CD14-positive monocyte (primary cell): ENCODE results near the gene ABCG1. TPM values are rescaled to one million over a fixed set of nuclear protein-coding genes. Genes with fewer than 3 reads are reported as not detected.

Experiments used
- DNase-seq, 3 donors: peaks; one replicate each; pipeline ENCODE4 v3.0.0-alpha.2; 2011 to 2022
- H2AFZ ChIP-seq: 2 replicates; pipeline ENCODE4 v1.6.0; 2012; ENCODE audit warnings: mild to moderate bottlenecking, low read depth, low read length, inconsistent platforms; ENCODE audit not compliant: insufficient read depth, poor library complexity, severe bottlenecking
- H3K27ac ChIP-seq, 2 donors: 1 replicate in 1 of 2; 2 replicates in 1 of 2; pipeline ENCODE4 v1.5.1; 2012 to 2013; ENCODE audit warnings: low read length in 2 of 2, control low read depth in 1 of 2, inconsistent platforms in 1 of 2, low read depth in 1 of 2, mild to moderate bottlenecking in 1 of 2
- H3K27me3 ChIP-seq, 2 donors: one replicate each; pipeline versions ENCODE4 v1.6.0 to v1.6.1; 2011 to 2013; ENCODE audit warnings: low read length in 2 of 2; ENCODE audit not compliant: control insufficient read depth in 2 of 2, insufficient read depth in 2 of 2
- H3K36me3 ChIP-seq, 2 donors: replicated peaks in 1 of 2; 1 replicate in 1 of 2; 2 replicates in 1 of 2; pipeline versions ENCODE4 v1.5.1 to v1.6.1; 2012 to 2013; ENCODE audit warnings: low read length in 2 of 2, control low read depth in 1 of 2, inconsistent platforms in 1 of 2, mild to moderate bottlenecking in 1 of 2; ENCODE audit not compliant: insufficient read depth in 2 of 2, control insufficient read depth in 1 of 2
- H3K4me1 ChIP-seq, 2 donors: 1 replicate in 1 of 2; 2 replicates in 1 of 2; pipeline versions ENCODE4 v1.5.1 to v1.6.1; 2012 to 2013; ENCODE audit warnings: low read length in 2 of 2, control low read depth in 1 of 2, inconsistent platforms in 1 of 2, mild to moderate bottlenecking in 1 of 2, moderate library complexity in 1 of 2; ENCODE audit not compliant: insufficient read depth in 2 of 2, control insufficient read depth in 1 of 2
- H3K4me2 ChIP-seq: replicated peaks from 2 replicates; pipeline ENCODE3; 2012; ENCODE audit warnings: low read length, moderate library complexity, mild to moderate bottlenecking; ENCODE audit not compliant: poor library complexity, severe bottlenecking; ENCODE audit errors: extremely low read depth
- H3K4me3 ChIP-seq, 3 experiments: fragments of 200-600 bp in 1 of 3; sonication (generic) in 1 of 3; replicated peaks in 1 of 3; 1 replicate in 2 of 3; 2 replicates in 1 of 3; pipeline ENCODE4 v1.5.1; 2011 to 2013; ENCODE audit warnings: low read length in 3 of 3, mild to moderate bottlenecking in 3 of 3, control low read depth in 2 of 3, low read depth in 2 of 3, inconsistent platforms in 1 of 3, moderate library complexity in 1 of 3
- H3K79me2 ChIP-seq: 2 replicates; pipeline ENCODE4 v1.6.0; 2012; ENCODE audit warnings: mild to moderate bottlenecking, control low read depth, inconsistent platforms, low read length, moderate library complexity; ENCODE audit not compliant: insufficient read depth
- H3K9ac ChIP-seq: 2 replicates; pipeline ENCODE4 v1.6.0; 2017; ENCODE audit warnings: low read length, mild to moderate bottlenecking; ENCODE audit not compliant: insufficient read depth, poor library complexity, severe bottlenecking
- H3K9me3 ChIP-seq, 2 donors: replicated peaks in 1 of 2; 1 replicate in 1 of 2; 2 replicates in 1 of 2; pipeline versions ENCODE4 v1.5.1 to v1.6.1; 2012 to 2013; ENCODE audit warnings: low read length in 2 of 2, control low read depth in 1 of 2; ENCODE audit not compliant: control insufficient read depth in 1 of 2, insufficient read depth in 1 of 2
- H4K20me1 ChIP-seq: 2 replicates; pipeline ENCODE4 v1.6.0; 2012; ENCODE audit warnings: mild to moderate bottlenecking, low read length, control low read depth, moderate library complexity; ENCODE audit not compliant: insufficient read depth
- H3K27ac Mint-ChIP-seq, 7 donors: one replicate each; pipeline ENCODE4 v1.8.0; 2020; ENCODE audit warnings: mild to moderate bottlenecking in 7 of 7, mixed read lengths in 7 of 7, moderate library complexity in 6 of 7, inconsistent platforms in 2 of 7
- H3K27me3 Mint-ChIP-seq, 3 donors: one replicate each; pipeline ENCODE4 v1.8.0; 2021 to 2022; ENCODE audit warnings: low read depth in 3 of 3, mild to moderate bottlenecking in 3 of 3, mixed read lengths in 3 of 3, moderate library complexity in 3 of 3, inconsistent platforms in 1 of 3
- H3K36me3 Mint-ChIP-seq, 2 donors: one replicate each; pipeline ENCODE4 v1.8.0; 2020; ENCODE audit warnings: mixed read lengths in 2 of 2, inconsistent platforms in 1 of 2, mild to moderate bottlenecking in 1 of 2
- H3K4me1 Mint-ChIP-seq: one replicate; pipeline ENCODE4 v1.8.0; 2020; ENCODE audit warnings: mild to moderate bottlenecking, mixed read lengths
- H3K4me3 Mint-ChIP-seq, 2 donors: one replicate each; pipeline ENCODE4 v1.8.0; 2020; ENCODE audit warnings: mild to moderate bottlenecking in 2 of 2, mixed read lengths in 2 of 2, moderate library complexity in 1 of 2
- H3K9me3 Mint-ChIP-seq, 7 donors: one replicate each; pipeline ENCODE4 v1.8.0; 2020 to 2022; ENCODE audit warnings: mixed read lengths in 7 of 7, mild to moderate bottlenecking in 6 of 7, moderate library complexity in 6 of 7, inconsistent platforms in 2 of 7
- WGBS: methylation state at CpG from one replicate; pipeline ENCODE4 v1.1.5; 2013; ENCODE audit warnings: missing lambda C conversion rate; ENCODE audit not compliant: insufficient coverage; 5-methylcytosine and 5-hydroxymethylcytosine counted together
- intact Hi-C, 2 donors: fragments of 100-400 bp; cut with micrococcal nuclease; formaldehyde crosslinking; loops; one replicate each; pipeline versions ENCODE4 v1.15.0 to v1.15.1; 2023
- polyA plus RNA-seq, 3 donors: library from polyadenylated mRNA; depleted of rRNA in 1 of 3; unstranded in 2 of 3; stranded (reverse) in 1 of 3; fragments of 300-500 nt in 2 of 3; fragments of >200 nt in 1 of 3; fragmentation: Illumina TruSeq in 2 of 3; gene quantifications; 1 replicate in 2 of 3; 2 replicates in 1 of 3; pipeline ENCODE4 v1.2.3, GENCODE V29; 2012 to 2021
- TF ChIP-seq, protein P1 (sequence below): fragments of 200-600 bp; IDR thresholded peaks from one replicate; pipeline ENCODE4 v1.8.0; 2022; ENCODE audit warnings: antibody characterized with exemption, mild to moderate bottlenecking

Gene ABCG1
- polyA plus RNA-seq, 3 donors: 3.0 to 5.2 (median 3.5) TPM

DNA sequence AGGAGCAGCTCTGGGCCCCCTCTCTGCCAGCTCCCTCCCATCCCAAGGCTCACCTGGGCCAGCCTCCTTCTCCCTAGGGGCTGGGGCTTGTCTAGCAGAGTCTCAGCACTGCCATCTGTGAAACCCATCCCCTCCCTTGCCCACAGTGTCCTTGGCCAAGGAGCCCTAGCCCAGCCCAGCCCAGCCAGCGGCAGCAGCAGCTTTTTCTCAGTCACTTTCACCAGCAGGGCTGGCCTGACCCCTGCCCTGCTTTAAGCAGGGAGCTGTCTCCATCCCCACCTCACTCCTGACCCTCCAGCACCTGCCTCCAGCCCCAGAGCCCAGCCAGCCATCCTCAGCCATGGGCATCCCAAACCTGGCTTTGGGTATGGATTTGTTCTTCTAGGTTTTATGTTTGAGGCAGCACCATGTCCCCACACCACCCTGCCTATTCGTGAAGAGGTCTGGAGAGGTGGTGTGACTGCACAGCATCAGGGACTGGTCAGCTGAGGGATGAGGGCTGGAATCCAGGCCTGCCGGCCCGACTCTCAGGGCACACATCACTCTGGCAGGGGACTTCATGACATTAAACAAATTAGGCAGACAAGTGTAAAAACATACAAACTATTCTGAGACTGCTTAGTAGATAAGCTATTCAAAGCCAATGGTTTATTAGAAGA lies 36.1 kb upstream of the ABCG1 start:
- H3K27me3 Mint-ChIP-seq: peaks cover 0 to 3% (median 0%) of the 10 kb centered on the region in 3 donors
- peaks cover 23% of the 10 kb centered on the region for H3K4me1 Mint-ChIP-seq
- no peaks in the 10 kb centered on the region for H4K20me1 ChIP-seq
- 95% methylated on average over 2 of the region's 4 CpGs for WGBS
- no peak overlapping the region for H3K4me3 Mint-ChIP-seq
- H3K27ac Mint-ChIP-seq: no peak overlapping the region
- TF ChIP-seq, protein P1, sequence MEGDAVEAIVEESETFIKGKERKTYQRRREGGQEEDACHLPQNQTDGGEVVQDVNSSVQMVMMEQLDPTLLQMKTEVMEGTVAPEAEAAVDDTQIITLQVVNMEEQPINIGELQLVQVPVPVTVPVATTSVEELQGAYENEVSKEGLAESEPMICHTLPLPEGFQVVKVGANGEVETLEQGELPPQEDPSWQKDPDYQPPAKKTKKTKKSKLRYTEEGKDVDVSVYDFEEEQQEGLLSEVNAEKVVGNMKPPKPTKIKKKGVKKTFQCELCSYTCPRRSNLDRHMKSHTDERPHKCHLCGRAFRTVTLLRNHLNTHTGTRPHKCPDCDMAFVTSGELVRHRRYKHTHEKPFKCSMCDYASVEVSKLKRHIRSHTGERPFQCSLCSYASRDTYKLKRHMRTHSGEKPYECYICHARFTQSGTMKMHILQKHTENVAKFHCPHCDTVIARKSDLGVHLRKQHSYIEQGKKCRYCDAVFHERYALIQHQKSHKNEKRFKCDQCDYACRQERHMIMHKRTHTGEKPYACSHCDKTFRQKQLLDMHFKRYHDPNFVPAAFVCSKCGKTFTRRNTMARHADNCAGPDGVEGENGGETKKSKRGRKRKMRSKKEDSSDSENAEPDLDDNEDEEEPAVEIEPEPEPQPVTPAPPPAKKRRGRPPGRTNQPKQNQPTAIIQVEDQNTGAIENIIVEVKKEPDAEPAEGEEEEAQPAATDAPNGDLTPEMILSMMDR: no peak
- H3K9ac ChIP-seq: no peak overlapping the region
- DNase-seq: no peak
- H3K9me3 Mint-ChIP-seq: peaks cover 0 to 4% (median 0%) of the 10 kb centered on the region in 7 donors
- no peaks in the 10 kb centered on the region for H3K79me2 ChIP-seq
- peaks cover 13 to 15% of the 10 kb centered on the region in 2 donors for H3K4me1 ChIP-seq
- H3K4me2 ChIP-seq: no peak overlapping the region
- no peak overlapping the region for H3K4me3 ChIP-seq
- H3K36me3 ChIP-seq: no peaks in the 10 kb centered on the region
- no peak overlapping the region for H2AFZ ChIP-seq
- intact Hi-C loops: no loop called here
- H3K27me3 ChIP-seq: no peaks in the 10 kb centered on the region
- H3K36me3 Mint-ChIP-seq: peaks cover 0 to 8% of the 10 kb centered on the region in 2 donors
- H3K9me3 ChIP-seq: peaks cover 0 to 6% of the 10 kb centered on the region in 2 donors
- H3K27ac ChIP-seq: no peak overlapping the region

DNA sequence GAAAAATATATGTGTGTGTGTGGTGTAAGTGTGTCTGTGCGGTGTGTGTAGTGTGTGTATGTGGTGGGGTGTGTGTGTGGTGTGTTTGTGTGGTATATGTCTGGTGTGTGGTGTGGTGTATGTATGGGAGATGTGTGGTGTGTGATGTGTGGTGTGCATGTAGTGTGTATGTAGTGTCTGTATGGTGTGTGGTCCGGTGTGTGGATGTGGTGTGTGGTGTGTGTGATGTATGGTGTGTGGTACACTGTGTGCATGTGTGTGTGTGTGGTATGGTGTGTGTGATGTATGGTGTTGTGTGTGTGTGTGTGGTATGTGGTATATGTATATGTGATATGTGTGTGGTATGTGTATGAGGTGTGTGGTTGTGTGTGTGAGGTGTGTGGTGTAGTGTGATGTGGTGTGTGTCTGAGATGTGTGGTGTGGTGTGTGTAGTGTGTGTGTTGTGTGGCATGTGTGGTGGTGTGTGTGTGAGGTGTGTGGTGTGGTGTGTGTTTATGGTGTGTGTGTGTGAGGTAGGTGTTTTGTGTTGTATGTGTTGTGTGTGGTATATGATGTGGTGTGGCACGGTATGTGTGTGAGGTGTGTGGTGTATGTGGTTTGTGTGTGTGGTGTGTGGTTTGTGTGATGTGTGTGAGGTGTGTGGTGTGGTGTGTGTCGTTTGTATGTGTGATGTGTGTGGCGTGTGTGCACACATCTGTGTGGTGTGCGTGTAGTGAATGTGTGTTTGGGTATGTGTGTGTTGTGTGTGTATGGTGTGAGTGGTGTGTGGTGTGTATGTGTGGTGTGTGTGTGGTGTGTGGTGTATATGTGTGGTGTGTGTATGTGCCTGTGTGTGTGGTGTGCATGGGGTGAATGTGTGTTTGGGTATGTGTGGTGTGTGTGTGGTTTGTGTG lies 35.3 kb upstream of the ABCG1 start:
- no peak overlapping the region for H2AFZ ChIP-seq
- H3K9me3 Mint-ChIP-seq: peaks cover 0 to 4% (median 0%) of the 10 kb centered on the region in 7 donors
- H3K9me3 ChIP-seq: peaks cover 0 to 6% of the 10 kb centered on the region in 2 donors
- H3K27me3 Mint-ChIP-seq: peaks cover 0 to 3% (median 0%) of the 10 kb centered on the region in 3 donors
- intact Hi-C loops: no loop called here
- no peak overlapping the region for H3K4me2 ChIP-seq
- no peaks in the 10 kb centered on the region for H3K36me3 ChIP-seq
- no peak overlapping the region for H3K27ac ChIP-seq
- TF ChIP-seq, protein P1: no peak
- H3K4me1 ChIP-seq: peaks cover 21 to 23% of the 10 kb centered on the region in 2 donors
- no peak overlapping the region for H3K9ac ChIP-seq
- peaks cover 31% of the 10 kb centered on the region for H3K4me1 Mint-ChIP-seq
- H3K79me2 ChIP-seq: no peaks in the 10 kb centered on the region
- H3K27ac Mint-ChIP-seq: no peak overlapping the region
- no peaks in the 10 kb centered on the region for H4K20me1 ChIP-seq
- H3K27me3 ChIP-seq: no peaks in the 10 kb centered on the region
- H3K4me3 Mint-ChIP-seq: no peak overlapping the region
- no peak for DNase-seq
- H3K4me3 ChIP-seq: no peak overlapping the region
- WGBS: 100% methylated on average over 6 of the region's 6 CpGs
- H3K36me3 Mint-ChIP-seq: peaks cover 0 to 8% of the 10 kb centered on the region in 2 donors
